K562 (cell line): ENCODE data around the gene TNFAIP1. TPM values are rescaled to one million over a fixed set of nuclear protein-coding genes. Genes with fewer than 3 reads are reported as not detected.

Experiments used
- ATAC-seq: fragments of 200-7000 bp; cut with Tn5 transposase; 3 replicates; pipeline ENCODE4 v1.9.1; 2020; ENCODE audit warnings: moderate library complexity
- BruUV-seq: library from RNA; stranded (reverse); fragments of 400-500 nt; replicated peaks from 2 replicates; lab custom pipeline; 2021; lab: Mats Ljungman, UMichigan
- CTCF ChIA-PET: fragments of 300-600 bp; formaldehyde crosslinking; extraction: SDS; loops from one replicate; lab custom pipeline; 2021; ENCODE audit warnings: low intra/inter-chr PET ratio; lab: Yijun Ruan, JAX
- POLR2A ChIA-PET: fragments of 300-600, 350-650 bp; sonication (Branson Sonifier 250); formaldehyde crosslinking; extraction: SDS; loops from one replicate; lab custom pipeline; 2021; ENCODE audit warnings: antibody characterized with exemption, inconsistent platforms; lab: Yijun Ruan, JAX
- DNase-seq, 4 experiments: peaks; one replicate each; pipeline versions ENCODE4 v3.0.0 to v3.0.0-alpha.2; 2011 to 2018; ENCODE audit warnings: low spot score in 3 of 4, mixed read lengths in 3 of 4; ENCODE audit errors: extremely low read depth in 1 of 4
- FAIRE-seq: peaks from 2 replicates; lab custom pipeline; 2011; peaks lifted over from hg19 to GRCh38; lab: Jason Lieb, UNC
- H2AFZ ChIP-seq: 2 replicates; pipeline ENCODE4 v1.6.0; 2011; ENCODE audit warnings: low read depth, low read length, control low read depth, inconsistent platforms
- H3K27ac ChIP-seq: fragments of 200-600 bp; 3 replicates; pipeline ENCODE4 v1.8.0; 2011; ENCODE audit warnings: low read depth, mild to moderate bottlenecking, control low read depth, inconsistent platforms, low read length, moderate library complexity, mixed read lengths; ENCODE audit errors: extremely low read depth
- H3K27me3 ChIP-seq, 2 experiments: fragments of 300-600 bp in 1 of 2; 2 replicates in 1 of 2; 3 replicates in 1 of 2; pipeline versions ENCODE4 v1.6.0 to v1.8.0; 2011; ENCODE audit warnings: inconsistent platforms in 2 of 2, low read length in 2 of 2, mild to moderate bottlenecking in 1 of 2, mixed read lengths in 1 of 2, moderate library complexity in 1 of 2; ENCODE audit not compliant: control insufficient read depth in 2 of 2, insufficient read depth in 2 of 2
- H3K36me3 ChIP-seq: fragments of 300-600 bp; 3 replicates; pipeline ENCODE4 v1.8.0; 2011; ENCODE audit warnings: mild to moderate bottlenecking, low read length, inconsistent platforms; ENCODE audit not compliant: control insufficient read depth, insufficient read depth
- H3K4me1 ChIP-seq, 2 experiments: fragments of 200-600 bp in 1 of 2; replicated peaks in 1 of 2; 2 replicates in 1 of 2; 3 replicates in 1 of 2; pipeline versions ENCODE4 v1.5.1 to v1.8.0; 2011; ENCODE audit warnings: inconsistent platforms in 2 of 2, low read length in 2 of 2, mild to moderate bottlenecking in 1 of 2, mixed read lengths in 1 of 2, moderate library complexity in 1 of 2; ENCODE audit not compliant: control insufficient read depth in 2 of 2, insufficient read depth in 2 of 2
- H3K4me2 ChIP-seq: 2 replicates; pipeline ENCODE4 v1.6.1; 2011; ENCODE audit warnings: low read length, control low read depth, inconsistent platforms, mixed read lengths; ENCODE audit not compliant: insufficient read depth
- H3K4me3 ChIP-seq: fragments of 200-600 bp; sonication (generic), shearing (Covaris generic); 2 replicates; pipeline ENCODE4 v1.5.1; 2016; ENCODE audit warnings: control low read depth, inconsistent platforms
- H3K79me2 ChIP-seq: fragments of 200-600 bp; 3 replicates; pipeline ENCODE4 v1.8.0; 2011; ENCODE audit warnings: low read length, inconsistent platforms; ENCODE audit not compliant: control insufficient read depth, insufficient read depth
- H3K9ac ChIP-seq, 2 experiments: 2 replicates each; pipeline versions ENCODE4 v1.6.0 to v1.6.1; 2011; ENCODE audit warnings: low read depth in 2 of 2, low read length in 2 of 2, control low read depth in 1 of 2, inconsistent platforms in 1 of 2, mild to moderate bottlenecking in 1 of 2, mixed read lengths in 1 of 2; ENCODE audit not compliant: insufficient read depth in 1 of 2
- H3K9me1 ChIP-seq: one replicate; pipeline ENCODE4 v1.6.0; 2011; ENCODE audit warnings: inconsistent platforms, mild to moderate bottlenecking, low read length, moderate library complexity; ENCODE audit not compliant: control insufficient read depth, insufficient read depth
- H3K9me3 ChIP-seq: replicated peaks from 2 replicates; pipeline ENCODE4 v1.5.1; 2011; ENCODE audit warnings: low read depth, low read length, inconsistent platforms; ENCODE audit not compliant: control insufficient read depth, insufficient read depth
- H4K20me1 ChIP-seq: replicated peaks from 2 replicates; pipeline ENCODE4 v1.6.1; 2011; ENCODE audit warnings: low read length, inconsistent platforms, mixed read lengths; ENCODE audit not compliant: control insufficient read depth, insufficient read depth
- CEBPZ ChIP-seq: fragments of 150-350 bp; IDR thresholded peaks from 2 replicates; pipeline ENCODE4 v1.6.1; 2014; ENCODE audit warnings: low read depth, mild to moderate bottlenecking, low read length, borderline replicate concordance
- HSF4 ChIP-seq: fragments of 250-450 bp; sonication (Bioruptor Pico); IDR thresholded peaks from 2 replicates; pipeline ENCODE4 v2.1.2; 2022; ENCODE audit warnings: mild to moderate bottlenecking, moderate library complexity, borderline replicate concordance
- KLF6 ChIP-seq: fragments of 250-450 bp; sonication (Bioruptor Pico); IDR thresholded peaks from 2 replicates; pipeline ENCODE4 v1.4.0; 2020; ENCODE audit warnings: mild to moderate bottlenecking, moderate library complexity, borderline replicate concordance
- MYNN ChIP-seq, 2 experiments: sonication (generic); formaldehyde crosslinking in 1 of 2; IDR thresholded peaks; 2 replicates each; pipeline versions ENCODE4 v1.5.0 to v1.6.1; 2016 to 2020; ENCODE audit warnings: antibody characterized with exemption in 1 of 2, missing genetic modification reagents in 1 of 2
- PML ChIP-seq: IDR thresholded peaks from 2 replicates; pipeline ENCODE4 v1.6.1; 2012; ENCODE audit warnings: low read length, inconsistent platforms
- SMAD4 ChIP-seq: fragments of 250-450 bp; sonication (Bioruptor Pico); conservative IDR thresholded peaks from 2 replicates; pipeline ENCODE4 v1.8.0; 2021; ENCODE audit warnings: inconsistent platforms, mild to moderate bottlenecking, moderate library complexity
- TAL1 ChIP-seq: fragments of 450-650 bp; IDR thresholded peaks from 2 replicates; pipeline ENCODE4 v1.6.1; 2016; ENCODE audit warnings: mild to moderate bottlenecking
- TEAD2 ChIP-seq: fragments of 450-650 bp; IDR thresholded peaks from 2 replicates; pipeline ENCODE4 v1.6.1; 2016; ENCODE audit warnings: missing genetic modification characterization, control low read depth, missing compliant biosample characterization
- TRIM28 ChIP-seq: fragments of 450-650 bp; IDR thresholded peaks from 2 replicates; pipeline ENCODE4 v1.6.1; 2017
- ZBTB1 ChIP-seq: sonication (generic); formaldehyde crosslinking; IDR thresholded peaks from 2 replicates; pipeline ENCODE4 v1.8.1; 2023; ENCODE audit warnings: missing genetic modification reagents, low read depth, mild to moderate bottlenecking, borderline replicate concordance
- WGBS: fragments of 100-300 bp; shearing (Covaris generic); methylation state at CpG from one replicate; pipeline ENCODE4 v1.1.6; 2016; ENCODE audit warnings: low coverage, mixed read lengths; ENCODE audit not compliant: insufficient coverage; ENCODE audit errors: missing lambda C conversion rate; 5-methylcytosine and 5-hydroxymethylcytosine counted together
- in situ Hi-C: fragments of 300-500 bp; cut with MboI; formaldehyde crosslinking; loops from 4 replicates; pipeline ENCODE4 v1.15.0; 2018; ENCODE audit warnings: inconsistent platforms, mixed read lengths
- intact Hi-C: fragments of 100-400 bp; cut with micrococcal nuclease; formaldehyde crosslinking; loops from 2 replicates; pipeline ENCODE4 v1.14.2; 2022
- polyA plus RNA-seq, 8 experiments: library from polyadenylated mRNA; depleted of rRNA in 4 of 8; stranded (reverse) in 5 of 8; unstranded in 3 of 8; fragments of >200 nt; fragmentation: Nextera tagmentation in 2 of 8; fragmentation: Illumina TruSeq in 1 of 8; extraction: Ambion mirVana in 2 of 8; extraction: Trizol in 1 of 8; gene quantifications; 2 replicates each; pipeline versions ENCODE4 v1.2.1 to v1.2.3, GENCODE V29; 2011 to 2014; ENCODE audit warnings: inconsistent platforms in 1 of 8, missing spikeins in 1 of 8
- total RNA-seq, 7 experiments: library from RNA; depleted of rRNA in 6 of 7; stranded (reverse); fragments of >200 nt in 6 of 7; fragmentation: Illumina TruSeq in 2 of 7; extraction: Trizol in 2 of 7; gene quantifications; 2 replicates each; pipeline versions ENCODE4 v1.2.1 to v1.2.3, GENCODE V29; 2011 to 2021; ENCODE audit warnings: low replicate concordance in 1 of 7
- TF ChIP-seq, protein P1 (sequence below): fragments of 250-450 bp; sonication (Bioruptor Pico); IDR thresholded peaks from 2 replicates; pipeline ENCODE4 v1.8.0; 2021; ENCODE audit warnings: moderate library complexity, mild to moderate bottlenecking, inconsistent platforms

Gene TNFAIP1
- total and polyA plus RNA-seq, 9 of the 15 experiments (the other 6 are each of a cell fraction or from before 2014, with no cell fraction given) = 2.1 to 20.1 (median 8.2) TPM

DNA sequence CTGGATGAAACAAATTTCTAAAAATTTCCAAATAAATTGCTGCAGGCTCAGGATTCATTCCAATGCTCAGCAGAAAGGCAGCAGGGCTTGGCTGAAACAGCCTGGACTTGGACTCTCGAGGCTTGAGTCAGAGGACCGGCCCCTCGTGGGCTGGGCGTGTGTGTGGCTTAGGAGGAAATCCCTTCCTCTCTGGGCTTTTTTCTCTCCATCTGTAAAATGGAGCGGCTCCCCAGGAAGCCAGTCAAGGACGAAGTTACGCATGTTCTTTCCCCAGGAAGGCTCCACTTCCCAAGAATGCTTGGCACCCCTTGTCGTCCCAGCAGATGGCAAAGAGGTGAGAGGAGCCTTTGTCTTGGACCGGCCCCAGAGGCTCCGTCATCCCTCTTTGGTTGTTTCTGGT is 56.9 kb downstream of the TNFAIP1 start:
- no peak for TF ChIP-seq HSF4 (CRISPR knock-in tag)
- no peak for TF ChIP-seq TEAD2 (tag)
- no peak for TF ChIP-seq TAL1
- TF ChIP-seq SMAD4 (CRISPR knock-in tag) = no peak
- no peak for TF ChIP-seq CEBPZ
- no peak for TF ChIP-seq PML
- no peak for TF ChIP-seq MYNN (IDR thresholded peaks at IDR 0.05)
- TF ChIP-seq MYNN (CRISPR knock-in tag; IDR thresholded peaks at IDR 0.05) = no peak
- TF ChIP-seq KLF6 (CRISPR knock-in tag) = no peak
- TF ChIP-seq TRIM28 = no peak
- TF ChIP-seq ZBTB1 (CRISPR knock-in tag) = no peak
- TF ChIP-seq, protein P1, sequence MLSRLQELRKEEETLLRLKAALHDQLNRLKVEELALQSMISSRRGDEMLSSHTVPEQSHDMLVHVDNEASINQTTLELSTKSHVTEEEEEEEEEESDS (CRISPR knock-in tag) = no peak
- WGBS = 33% methylated on average over 10 of the region's 10 CpGs
- Histone ChIP-seq H3K4me1 (peaks cover 9 to 13% of the 10 kb centered on the region in 2 experiments; a peak in 4 of 5 replicates), H3K9me1 (no peaks in the 10 kb centered on the region), H3K27ac (no peak overlapping the region), H3K9me3 (no peaks in the 10 kb centered on the region), H4K20me1 (0 out of 2 replicates have a peak, but pooled peaks cover 4% of the 10 kb centered on the region), H2AFZ (no peak overlapping the region), H3K27me3 (peaks cover 0 to 10% of the 10 kb centered on the region in 2 experiments; a peak in 2 of 5 replicates), H3K9ac (no peak overlapping the region), H3K79me2 (no peaks in the 10 kb centered on the region), H3K4me2 (no peak overlapping the region), H3K4me3 (no peak overlapping the region), H3K36me3 (no peaks in the 10 kb centered on the region)
- ChIA-PET CTCF (no interaction called here), POLR2A (no interaction called here)
- ATAC-seq (no peak), FAIRE-seq (no peak), DNase-seq (no peak)
- no TSS peak for BruUV-seq
- intact Hi-C loops = no loop called here
- in situ Hi-C loops = no loop called here
